ENCODE results near the gene INAVA.

INAVA gene

DNA sequence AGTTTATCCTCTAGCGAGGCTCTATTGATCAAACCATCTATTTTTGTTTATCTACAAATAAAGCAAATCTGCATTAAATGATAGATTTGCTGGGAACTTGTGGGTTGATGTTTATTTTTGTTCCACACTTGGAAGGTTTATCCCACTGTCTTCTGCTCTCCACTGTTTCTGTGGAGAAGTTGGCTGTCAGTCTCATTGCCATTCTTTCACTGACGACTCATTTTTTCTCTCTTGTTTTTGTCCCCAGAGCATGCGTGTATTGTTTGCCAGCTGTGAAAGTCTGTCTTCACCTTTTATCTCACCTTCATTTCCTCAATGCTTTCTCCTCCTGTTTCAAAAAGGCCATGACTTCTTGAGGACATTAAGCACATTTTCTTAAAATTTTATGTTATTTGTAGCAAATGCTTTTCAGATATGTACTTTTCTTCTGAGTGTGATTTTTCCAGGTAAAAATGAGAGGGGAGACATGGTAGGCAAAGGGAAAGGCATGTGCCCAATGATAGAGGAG lies 52.4 kb downstream of the INAVA start:
- CTCF ChIA-PET: interaction anchor here (0.8 kb wide), 1 partner anchor 25 kb away, joined by 5 read pairs; no protein-coding TSS in a partner anchor
- POLR2A ChIA-PET (ENCODE audit: low non-redundant PET): no interaction called here
- no peak overlapping the region for H3K27ac ChIP-seq
- no peak for DNase-seq (ENCODE audit: low spot score)
- TF ChIP-seq, protein P1, sequence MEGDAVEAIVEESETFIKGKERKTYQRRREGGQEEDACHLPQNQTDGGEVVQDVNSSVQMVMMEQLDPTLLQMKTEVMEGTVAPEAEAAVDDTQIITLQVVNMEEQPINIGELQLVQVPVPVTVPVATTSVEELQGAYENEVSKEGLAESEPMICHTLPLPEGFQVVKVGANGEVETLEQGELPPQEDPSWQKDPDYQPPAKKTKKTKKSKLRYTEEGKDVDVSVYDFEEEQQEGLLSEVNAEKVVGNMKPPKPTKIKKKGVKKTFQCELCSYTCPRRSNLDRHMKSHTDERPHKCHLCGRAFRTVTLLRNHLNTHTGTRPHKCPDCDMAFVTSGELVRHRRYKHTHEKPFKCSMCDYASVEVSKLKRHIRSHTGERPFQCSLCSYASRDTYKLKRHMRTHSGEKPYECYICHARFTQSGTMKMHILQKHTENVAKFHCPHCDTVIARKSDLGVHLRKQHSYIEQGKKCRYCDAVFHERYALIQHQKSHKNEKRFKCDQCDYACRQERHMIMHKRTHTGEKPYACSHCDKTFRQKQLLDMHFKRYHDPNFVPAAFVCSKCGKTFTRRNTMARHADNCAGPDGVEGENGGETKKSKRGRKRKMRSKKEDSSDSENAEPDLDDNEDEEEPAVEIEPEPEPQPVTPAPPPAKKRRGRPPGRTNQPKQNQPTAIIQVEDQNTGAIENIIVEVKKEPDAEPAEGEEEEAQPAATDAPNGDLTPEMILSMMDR (conservative IDR thresholded peaks at IDR 0.05; ENCODE audit: low read depth): no peak

DNA sequence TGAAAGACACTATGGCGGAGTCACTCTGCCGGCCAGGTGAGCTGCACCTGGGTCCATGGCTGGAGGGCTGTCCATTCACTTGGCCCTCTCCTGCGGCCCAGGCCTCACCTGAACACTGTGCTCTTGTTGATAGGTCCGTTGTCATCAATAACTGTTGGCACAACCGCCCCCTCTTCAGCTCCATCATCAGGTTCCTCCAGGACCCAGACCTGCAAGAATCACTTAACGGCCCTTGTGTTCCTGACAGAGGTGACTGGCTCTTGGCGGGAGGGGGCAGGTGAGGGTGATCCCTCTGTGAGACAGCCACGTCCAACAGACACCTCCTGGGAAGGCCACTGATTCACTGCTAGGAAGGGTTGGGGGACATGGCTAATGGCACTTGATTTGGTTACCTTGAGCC lies 54.9 kb downstream of the INAVA start:
- ChIA-PET POLR2A (ENCODE audit: low non-redundant PET) (interaction anchor here (0.5 kb wide), 1 partner anchor 11 kb away, joined by 11 read pairs; no protein-coding TSS in a partner anchor), CTCF (interaction anchor here (0.5 kb wide), 1 partner anchor 14 kb away, joined by 3 read pairs; no protein-coding TSS in a partner anchor)
- DNase-seq (ENCODE audit: low spot score): no peak

DNA sequence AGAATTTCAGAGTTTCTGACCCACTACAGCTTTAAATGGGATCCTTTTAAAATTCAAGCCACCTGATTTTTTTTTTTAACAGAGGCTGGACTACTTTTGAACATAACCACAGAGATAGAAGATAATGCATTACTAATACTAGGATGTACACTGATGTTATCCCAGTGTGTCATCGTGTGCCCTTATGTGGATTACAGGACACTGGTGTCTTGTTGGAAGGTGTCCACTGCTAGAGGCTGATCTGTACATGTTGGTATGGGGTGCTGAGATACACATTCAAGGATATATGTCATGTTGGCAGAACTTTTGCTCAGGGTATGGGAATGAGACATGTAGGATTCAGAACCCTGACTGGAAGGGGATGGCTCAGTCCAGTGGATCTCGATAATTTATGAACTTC lies 56.3 kb downstream of the INAVA start:
- no peak overlapping the region for H3K27ac ChIP-seq
- TF ChIP-seq, protein P1 (conservative IDR thresholded peaks at IDR 0.05; ENCODE audit: low read depth): no peak
- CTCF ChIA-PET: interaction anchor here (0.6 to 1.8 kb wide), 4 partner anchors 21 to 200 kb away, joined by 3 to 10 read pairs (median 4); no protein-coding TSS in a partner anchor
- POLR2A ChIA-PET (ENCODE audit: low non-redundant PET): interaction anchor here (0.6 kb wide), 1 partner anchor 85 kb away, joined by 3 read pairs; no protein-coding TSS in a partner anchor
- DNase-seq (ENCODE audit: low spot score): no peak

More for the DNA sequence above, 54.9 kb downstream of the INAVA start:
- no peak overlapping the region for H3K27ac ChIP-seq
- TF ChIP-seq, protein P1 (conservative IDR thresholded peaks at IDR 0.05; ENCODE audit: low read depth): no peak

DNA sequence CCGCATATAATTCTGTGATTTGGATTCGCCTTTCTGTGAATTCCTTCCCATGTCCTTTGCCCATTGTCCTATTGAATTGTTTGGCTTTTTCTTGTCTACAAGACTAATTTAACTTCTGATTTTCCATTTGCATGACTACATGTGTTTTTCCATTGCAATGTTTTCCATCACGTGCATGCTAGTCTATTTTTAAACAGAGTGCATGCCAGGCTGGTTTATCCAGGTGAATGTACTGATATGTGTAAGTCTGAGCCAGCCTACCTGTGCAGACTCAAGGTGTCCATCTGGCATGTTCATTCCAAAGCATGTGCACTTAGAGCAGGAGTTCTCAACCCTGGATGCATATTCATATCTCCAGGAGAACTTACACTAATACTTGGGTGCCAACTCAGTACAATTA lies 59.7 kb downstream of the INAVA start:
- ChIA-PET POLR2A (ENCODE audit: low non-redundant PET) (no interaction called here), CTCF (interaction anchor here (0.9 to 1.1 kb wide), 2 partner anchors 18 to 19 kb away, joined by 3 to 4 read pairs; no protein-coding TSS in a partner anchor)
- DNase-seq (ENCODE audit: low spot score): no peak
- no peak overlapping the region for H3K27ac ChIP-seq
- TF ChIP-seq, protein P1 (conservative IDR thresholded peaks at IDR 0.05; ENCODE audit: low read depth): no peak

DNA sequence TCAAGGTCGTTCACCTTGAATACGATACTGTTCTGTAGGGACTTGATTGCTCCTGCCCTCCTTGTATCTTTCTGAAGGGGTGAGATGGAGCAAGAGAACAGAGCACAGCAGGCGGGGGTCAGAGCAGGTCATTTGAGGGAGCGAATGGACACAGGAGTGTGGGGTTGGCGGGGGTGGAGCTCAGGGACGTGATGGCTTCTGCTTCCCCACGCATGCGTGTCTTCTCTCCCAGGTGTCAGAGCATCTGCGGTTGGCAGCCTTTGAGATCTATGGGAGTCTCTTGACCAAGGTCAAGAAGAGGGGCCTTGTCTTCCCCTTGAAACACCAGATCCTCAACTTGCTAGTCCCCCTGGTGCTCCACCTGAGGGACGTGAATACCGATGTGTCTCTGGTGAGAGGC lies 63.9 kb downstream of the INAVA start:
- no peak for DNase-seq (ENCODE audit: low spot score)
- POLR2A ChIA-PET (ENCODE audit: low non-redundant PET): interaction anchor here (0.6 kb wide), 1 partner anchor 1675 kb away, joined by 3 read pairs; no protein-coding TSS in a partner anchor
- TF ChIP-seq, protein P1 (conservative IDR thresholded peaks at IDR 0.05; ENCODE audit: low read depth): no peak
- CTCF ChIA-PET: interaction anchor here (0.6 to 2.9 kb wide), 2 partner anchors 13 to 53 kb away, joined by 5 to 22 read pairs; no protein-coding TSS in a partner anchor
- no peak overlapping the region for H3K27ac ChIP-seq

DNA sequence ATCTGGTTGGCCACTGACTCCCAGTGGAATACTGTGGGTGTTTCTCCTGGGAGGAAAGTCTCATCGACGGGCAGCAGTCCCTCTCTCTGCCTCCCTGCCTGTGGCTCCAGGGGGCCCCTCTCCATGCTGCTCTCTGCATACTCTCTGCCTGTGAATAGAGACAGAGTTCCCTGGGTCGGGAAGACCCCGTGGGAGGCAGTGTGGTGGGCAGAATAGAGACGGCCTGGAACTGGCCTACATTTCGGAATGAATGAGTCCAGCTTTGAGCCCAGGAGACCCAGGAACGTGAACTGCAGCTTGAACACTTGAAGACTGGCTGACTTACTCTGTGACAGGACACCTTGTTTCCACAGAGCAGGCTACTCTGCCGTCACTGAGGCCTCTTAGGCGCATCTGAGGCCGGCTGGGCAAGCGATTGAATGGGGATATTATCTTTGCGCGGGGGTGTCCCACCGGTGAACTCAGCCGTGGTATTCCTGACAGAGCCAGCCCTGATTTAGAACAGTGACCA lies 64.8 kb downstream of the INAVA start:
- ChIA-PET CTCF (interaction anchor here (0.6 to 2.9 kb wide), 3 partner anchors 13 to 83 kb away, joined by 4 to 22 read pairs (median 5); no protein-coding TSS in a partner anchor), POLR2A (ENCODE audit: low non-redundant PET) (no interaction called here)
- no peak for DNase-seq (ENCODE audit: low spot score)
- TF ChIP-seq, protein P1 (conservative IDR thresholded peaks at IDR 0.05; ENCODE audit: low read depth): no peak
- H3K27ac ChIP-seq: no peak overlapping the region

Data from RWPE1 (cell line).